ENCODE data around the gene PRSS12. TPM values are rescaled to one million over a fixed set of nuclear protein-coding genes. Genes with fewer than 3 reads are reported as not detected.
A peak's percentile ranks its signal among the peaks of the same experiment; 100 is the strongest.

PRSS12 gene
- total RNA-seq, 1 experiment from 2014 or later = 13.8 TPM

DNA sequence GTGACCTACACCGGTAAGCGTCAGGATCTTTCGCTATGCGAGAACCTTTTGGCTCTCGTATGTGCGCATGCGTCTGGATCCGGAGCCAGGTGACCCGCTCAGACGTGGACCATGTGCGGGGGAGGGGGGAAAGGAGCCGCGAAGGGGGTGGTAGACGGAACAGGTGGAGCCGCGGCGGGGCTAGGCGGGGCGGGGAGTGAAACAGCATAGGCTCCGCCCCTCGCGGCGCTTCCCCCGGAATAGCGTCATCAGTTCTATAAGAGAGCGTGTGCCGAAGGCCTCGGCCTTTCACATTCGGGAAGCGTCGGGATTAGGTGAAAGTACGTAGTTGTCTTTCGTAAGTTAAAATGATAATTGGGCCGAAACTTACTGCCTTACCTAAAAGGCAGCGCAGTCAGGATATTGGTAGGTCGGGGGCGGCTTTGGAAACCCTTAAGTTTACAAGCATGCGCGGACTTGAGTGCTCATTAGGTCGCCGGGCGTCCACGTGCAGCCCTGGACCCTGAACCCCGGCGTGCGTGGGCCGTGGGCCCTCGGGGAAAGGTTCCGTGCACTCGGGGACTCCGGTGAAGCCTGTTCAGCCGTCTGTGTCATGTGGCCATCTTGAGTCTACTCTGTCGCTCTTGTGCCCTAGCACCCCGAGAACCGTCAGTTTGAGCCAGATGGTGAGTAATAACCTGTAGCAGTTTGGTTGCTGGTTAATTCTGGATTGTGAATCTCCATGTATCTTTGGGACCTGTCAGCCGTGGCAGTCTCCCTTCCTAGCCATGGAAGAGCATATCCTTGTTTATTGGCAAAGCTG lies 74.1 kb downstream of the PRSS12 start (continued):
- TF ChIP-seq, protein P1, sequence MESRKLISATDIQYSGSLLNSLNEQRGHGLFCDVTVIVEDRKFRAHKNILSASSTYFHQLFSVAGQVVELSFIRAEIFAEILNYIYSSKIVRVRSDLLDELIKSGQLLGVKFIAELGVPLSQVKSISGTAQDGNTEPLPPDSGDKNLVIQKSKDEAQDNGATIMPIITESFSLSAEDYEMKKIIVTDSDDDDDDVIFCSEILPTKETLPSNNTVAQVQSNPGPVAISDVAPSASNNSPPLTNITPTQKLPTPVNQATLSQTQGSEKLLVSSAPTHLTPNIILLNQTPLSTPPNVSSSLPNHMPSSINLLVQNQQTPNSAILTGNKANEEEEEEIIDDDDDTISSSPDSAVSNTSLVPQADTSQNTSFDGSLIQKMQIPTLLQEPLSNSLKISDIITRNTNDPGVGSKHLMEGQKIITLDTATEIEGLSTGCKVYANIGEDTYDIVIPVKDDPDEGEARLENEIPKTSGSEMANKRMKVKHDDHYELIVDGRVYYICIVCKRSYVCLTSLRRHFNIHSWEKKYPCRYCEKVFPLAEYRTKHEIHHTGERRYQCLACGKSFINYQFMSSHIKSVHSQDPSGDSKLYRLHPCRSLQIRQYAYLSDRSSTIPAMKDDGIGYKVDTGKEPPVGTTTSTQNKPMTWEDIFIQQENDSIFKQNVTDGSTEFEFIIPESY (IDR thresholded peaks at IDR 0.05; ENCODE audit: extremely low read depth, insufficient replicate concordance, low read length) = no peak
- TF ChIP-seq RAD21 (IDR thresholded peaks at IDR 0.05; ENCODE audit: low read depth) = no peak

DNA sequence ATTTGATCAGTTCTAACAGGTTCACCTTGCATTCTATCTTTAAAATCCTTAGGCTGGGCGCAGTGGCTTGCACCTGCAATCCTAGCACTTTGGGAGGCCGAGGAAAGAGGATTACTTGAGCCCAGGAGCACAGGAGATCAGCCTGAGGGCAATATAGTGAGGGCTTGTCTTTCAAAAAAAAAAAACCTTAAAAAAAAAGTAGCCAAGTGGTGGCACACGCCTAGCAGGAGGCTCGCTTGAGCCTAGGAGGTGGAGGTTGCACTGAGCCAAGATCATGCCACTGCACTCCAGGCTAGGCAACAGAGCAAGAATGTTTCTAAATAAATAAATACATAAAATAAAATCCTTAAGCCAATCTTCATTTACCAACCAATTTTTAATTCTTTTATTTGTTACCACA lies 75.6 kb downstream of the PRSS12 start:
- RAD21 ChIA-PET (ENCODE audit: low non-redundant PET in 1 of 2, low total read pairs in 2 of 2, uncharacterized antibody in 2 of 2, unreplicated experiment in 2 of 2) = no interaction called here

More for the DNA sequence above, 75.6 kb downstream of the PRSS12 start:
- Histone ChIP-seq H3K9me2 (ENCODE audit: insufficient read depth) (no peaks in the 10 kb centered on the region), H3K27ac (ENCODE audit: low read depth, low read length) (no peak overlapping the region), H4K20me1 (ENCODE audit: insufficient read depth) (peaks cover 4% of the 10 kb centered on the region; the same call in 1 of the 2 replicates), H3K9ac (ENCODE audit: low read length) (peak overlapping the region; percentile 95; the same call in 1 of the 2 replicates), H3K4me3 (replicated peaks in 1 of 2; ENCODE audit: low read depth in 1 of 2, low read length in 2 of 2) (peak overlapping the region; percentile 70 to 98), H2AFZ (ENCODE audit: low read depth, low read length, poor library complexity, severe bottlenecking) (no peak overlapping the region), H3K4me2 (ENCODE audit: low read length) (peak overlapping the region; percentile 95), H3K9me3 (ENCODE audit: control insufficient read depth in 1 of 2, insufficient read depth in 1 of 2, low read depth in 1 of 2, low read length in 2 of 2) (no peaks in the 10 kb centered on the region), H3K4me1 (ENCODE audit: control insufficient read depth in 1 of 2, insufficient read depth in 2 of 2, low read length in 2 of 2) (peaks cover 6 to 21% of the 10 kb centered on the region in 2 experiments; a peak in 3 of 4 replicates), H3K36me3 (ENCODE audit: control insufficient read depth in 1 of 2, insufficient read depth in 2 of 2, low read length in 2 of 2) (peaks cover 5 to 21% of the 10 kb centered on the region in 2 experiments; a peak in 3 of 4 replicates), H3K27me3 (ENCODE audit: insufficient read depth, low read length) (no peaks in the 10 kb centered on the region), H3K79me2 (ENCODE audit: insufficient read depth, low read length) (peaks cover 18% of the 10 kb centered on the region)
- CTCF ChIA-PET = no interaction called here
- POLR2A ChIA-PET = no interaction called here
- DNase-seq (ENCODE audit: low read depth, low spot score) (no peak), ATAC-seq (no peak)
- TF ChIP-seq, protein P2, sequence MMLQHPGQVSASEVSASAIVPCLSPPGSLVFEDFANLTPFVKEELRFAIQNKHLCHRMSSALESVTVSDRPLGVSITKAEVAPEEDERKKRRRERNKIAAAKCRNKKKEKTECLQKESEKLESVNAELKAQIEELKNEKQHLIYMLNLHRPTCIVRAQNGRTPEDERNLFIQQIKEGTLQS (IDR thresholded peaks at IDR 0.05) = no peak
- TF ChIP-seq, protein P1 (IDR thresholded peaks at IDR 0.05; ENCODE audit: extremely low read depth, insufficient replicate concordance, low read length) = no peak
- TF ChIP-seq FOSL1 (IDR thresholded peaks at IDR 0.05; ENCODE audit: low read depth) (no peak), POLR2AphosphoS5 (IDR thresholded peaks at IDR 0.05; ENCODE audit: low read depth, low read length) (no peak), JUND (IDR thresholded peaks at IDR 0.05) (no peak)
- BruUV-seq (replicated peaks) = no TSS peak
- intact Hi-C loops (cut with micrococcal nuclease) = no loop called here
